HCT116 (cell line): ENCODE data around the gene ITGA1.
A peak's percentile ranks its signal among the peaks of the same experiment; 100 is the strongest.

Experiments
- CBX3 ChIP-seq: IDR thresholded peaks from 2 replicates; pipeline ENCODE4 v1.6.1; 2012; ENCODE audit warnings: low read depth
- CTCF ChIP-seq, 3 experiments: fragments of 200-600 bp in 1 of 3; sonication (generic) in 1 of 3; IDR thresholded peaks in 2 of 3; conservative IDR thresholded peaks in 1 of 3; 2 replicates each; pipeline ENCODE4 v1.5.1; 2012 to 2017; ENCODE audit warnings: low read depth in 2 of 3, low read length in 2 of 3, antibody characterized with exemption in 1 of 3, borderline replicate concordance in 1 of 3, control low read depth in 1 of 3, mild to moderate bottlenecking in 1 of 3, mixed read lengths in 1 of 3, mixed run types in 1 of 3, moderate library complexity in 1 of 3; ENCODE audit not compliant: insufficient read depth in 1 of 3
- EZH2 ChIP-seq: fragments of 200-600 bp; sonication (generic); IDR thresholded peaks from 2 replicates; pipeline ENCODE4 v1.6.1; 2017; ENCODE audit warnings: antibody characterized with exemption, mixed run types
- FOSL1 ChIP-seq: IDR thresholded peaks from 2 replicates; pipeline ENCODE4 v1.6.1; 2012; ENCODE audit warnings: low read depth
- JUND ChIP-seq: IDR thresholded peaks from 2 replicates; pipeline ENCODE4 v1.6.1; 2012
- POLR2A ChIP-seq: IDR thresholded peaks from 2 replicates; pipeline ENCODE4 v1.7.0; 2011; ENCODE audit warnings: borderline replicate concordance; ENCODE audit not compliant: insufficient read depth, insufficient read length; ENCODE audit errors: extremely low read depth
- POLR2AphosphoS5 ChIP-seq: IDR thresholded peaks from 2 replicates; pipeline ENCODE4 v1.6.1; 2011; ENCODE audit warnings: mild to moderate bottlenecking, low read depth, low read length, moderate library complexity
- RAD21 ChIP-seq: IDR thresholded peaks from 2 replicates; pipeline ENCODE4 v1.6.1; 2012; ENCODE audit warnings: low read depth, mild to moderate bottlenecking
- REST ChIP-seq: IDR thresholded peaks from 2 replicates; pipeline ENCODE4 v1.6.1; 2012; ENCODE audit warnings: low read depth
- SRF ChIP-seq: IDR thresholded peaks from 2 replicates; pipeline ENCODE4 v1.6.1; 2012; ENCODE audit warnings: low read depth
- YY1 ChIP-seq: IDR thresholded peaks from 2 replicates; pipeline ENCODE4 v1.6.1; 2011; ENCODE audit warnings: low read length, low read depth, moderate library complexity, mild to moderate bottlenecking; ENCODE audit not compliant: insufficient replicate concordance; ENCODE audit errors: extremely low read depth
- ZFX ChIP-seq: fragments of 450-650 bp; IDR thresholded peaks from 2 replicates; pipeline ENCODE4 v1.6.1; 2017
- ZNF274 ChIP-seq: fragments of 200-500 bp; sonication (Bioruptor generic); IDR thresholded peaks from 2 replicates; pipeline ENCODE4 v1.6.1; 2014; ENCODE audit warnings: mild to moderate bottlenecking, low read depth, low read length, inconsistent platforms

- TF ChIP-seq EZH2 (no peak), RAD21 (peak; percentile 4; the same call in 1 of the 2 replicates), ZNF274 (no peak), POLR2A (no peak), CTCF (IDR thresholded peaks at IDR 0.05 in 2 of 3, conservative IDR thresholded peaks at IDR 0.05 in 1 of 3; ENCODE audit: borderline replicate concordance in 1 of 3, insufficient read depth in 1 of 3, low read depth in 2 of 3, low read length in 2 of 3) (no peak), POLR2AphosphoS5 (no peak), YY1 (no peak), JUND (no peak), REST (no peak), ZFX (no peak), CBX3 (no peak), FOSL1 (no peak), SRF (no peak)
Observed at GRCh38 chr5:52920929-52921328, 133.2 kb downstream of the ITGA1 start.
